ENCODE measurements around the gene STAC.

STAC gene

DNA sequence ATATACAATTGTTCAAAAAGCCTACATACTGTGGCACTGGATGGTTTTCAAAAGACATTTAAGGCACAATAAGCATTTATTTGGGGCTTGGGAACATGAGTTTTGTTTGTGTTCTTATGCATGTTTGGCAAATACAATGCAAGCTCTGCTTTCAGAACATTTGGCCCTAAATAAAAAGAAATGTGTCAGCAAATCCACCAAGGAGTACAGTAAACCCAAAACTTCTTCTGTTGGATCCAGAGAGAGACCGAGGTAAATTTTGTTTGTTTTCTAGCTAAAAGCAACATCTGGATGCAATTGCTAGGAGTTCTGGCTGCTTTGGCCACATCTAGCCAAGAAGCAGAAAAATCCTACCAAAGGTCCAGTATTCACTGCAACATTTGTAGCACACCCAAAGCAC is 215.2 kb downstream of the STAC start:
- H3K27me3 ChIP-seq (replicated peaks; ENCODE audit: insufficient read depth, low read length): no peaks in the 10 kb centered on the region
- no peaks in the 10 kb centered on the region for H3K9me3 ChIP-seq (replicated peaks; ENCODE audit: insufficient read depth, low read length)
- H3K9me2 ChIP-seq (replicated peaks; ENCODE audit: insufficient read depth, low read length): no peaks in the 10 kb centered on the region
- H3K4me2 ChIP-seq (ENCODE audit: low read depth, low read length): no peak overlapping the region
- DNase-seq: no peak
- no peak overlapping the region for H2AFZ ChIP-seq (ENCODE audit: low read length)
- no peaks in the 10 kb centered on the region for H3F3A ChIP-seq (ENCODE audit: insufficient read depth, low read length)
- H3K27ac ChIP-seq (ENCODE audit: low read length): no peak overlapping the region
- H3K79me2 ChIP-seq (ENCODE audit: low read length): no peaks in the 10 kb centered on the region
- no peaks in the 10 kb centered on the region for H4K20me1 ChIP-seq (ENCODE audit: insufficient read depth, low read length)
- no peaks in the 10 kb centered on the region for H3K36me3 ChIP-seq (replicated peaks; ENCODE audit: insufficient read depth, low read length)
- TF ChIP-seq EZH2phosphoT487 (IDR thresholded peaks at IDR 0.05; ENCODE audit: low read length) (no peak), EZH2 (optimal IDR thresholded peaks at IDR 0.05; ENCODE audit: low read depth, low read length) (no peak)
- TF ChIP-seq, protein P1, sequence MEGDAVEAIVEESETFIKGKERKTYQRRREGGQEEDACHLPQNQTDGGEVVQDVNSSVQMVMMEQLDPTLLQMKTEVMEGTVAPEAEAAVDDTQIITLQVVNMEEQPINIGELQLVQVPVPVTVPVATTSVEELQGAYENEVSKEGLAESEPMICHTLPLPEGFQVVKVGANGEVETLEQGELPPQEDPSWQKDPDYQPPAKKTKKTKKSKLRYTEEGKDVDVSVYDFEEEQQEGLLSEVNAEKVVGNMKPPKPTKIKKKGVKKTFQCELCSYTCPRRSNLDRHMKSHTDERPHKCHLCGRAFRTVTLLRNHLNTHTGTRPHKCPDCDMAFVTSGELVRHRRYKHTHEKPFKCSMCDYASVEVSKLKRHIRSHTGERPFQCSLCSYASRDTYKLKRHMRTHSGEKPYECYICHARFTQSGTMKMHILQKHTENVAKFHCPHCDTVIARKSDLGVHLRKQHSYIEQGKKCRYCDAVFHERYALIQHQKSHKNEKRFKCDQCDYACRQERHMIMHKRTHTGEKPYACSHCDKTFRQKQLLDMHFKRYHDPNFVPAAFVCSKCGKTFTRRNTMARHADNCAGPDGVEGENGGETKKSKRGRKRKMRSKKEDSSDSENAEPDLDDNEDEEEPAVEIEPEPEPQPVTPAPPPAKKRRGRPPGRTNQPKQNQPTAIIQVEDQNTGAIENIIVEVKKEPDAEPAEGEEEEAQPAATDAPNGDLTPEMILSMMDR (IDR thresholded peaks at IDR 0.05; ENCODE audit: low read length): no peak
- no peak overlapping the region for H3K4me3 ChIP-seq (ENCODE audit: low read length)
- H3K9ac ChIP-seq (ENCODE audit: low read length): no peak overlapping the region
- no peaks in the 10 kb centered on the region for H3K4me1 ChIP-seq (ENCODE audit: low read length)

GRCh38 chr3:36596419-36596818 is 216.1 kb downstream of the STAC start:
- Histone ChIP-seq H3K36me3 (replicated peaks; ENCODE audit: insufficient read depth, low read length) (no peaks in the 10 kb centered on the region), H3K27ac (ENCODE audit: low read length) (no peak overlapping the region), H3F3A (ENCODE audit: insufficient read depth, low read length) (no peaks in the 10 kb centered on the region), H3K4me1 (ENCODE audit: low read length) (no peaks in the 10 kb centered on the region), H3K9me3 (replicated peaks; ENCODE audit: insufficient read depth, low read length) (no peaks in the 10 kb centered on the region), H3K79me2 (ENCODE audit: low read length) (no peaks in the 10 kb centered on the region), H3K9ac (ENCODE audit: low read length) (no peak overlapping the region), H3K4me2 (ENCODE audit: low read depth, low read length) (no peak overlapping the region), H3K4me3 (ENCODE audit: low read length) (no peak overlapping the region), H4K20me1 (ENCODE audit: insufficient read depth, low read length) (no peaks in the 10 kb centered on the region), H3K9me2 (replicated peaks; ENCODE audit: insufficient read depth, low read length) (no peaks in the 10 kb centered on the region), H3K27me3 (replicated peaks; ENCODE audit: insufficient read depth, low read length) (no peaks in the 10 kb centered on the region), H2AFZ (ENCODE audit: low read length) (no peak overlapping the region)
- TF ChIP-seq EZH2phosphoT487 (IDR thresholded peaks at IDR 0.05; ENCODE audit: low read length) (no peak), EZH2 (optimal IDR thresholded peaks at IDR 0.05; ENCODE audit: low read depth, low read length) (no peak)
- TF ChIP-seq, protein P1 (IDR thresholded peaks at IDR 0.05; ENCODE audit: low read length): no peak
- no peak for DNase-seq

GRCh38 chr3:36597422-36597821 is 217.1 kb downstream of the STAC start:
- Histone ChIP-seq H2AFZ (ENCODE audit: low read length) (no peak overlapping the region), H3K27me3 (replicated peaks; ENCODE audit: insufficient read depth, low read length) (no peaks in the 10 kb centered on the region), H3K9me2 (replicated peaks; ENCODE audit: insufficient read depth, low read length) (no peaks in the 10 kb centered on the region), H3K4me1 (ENCODE audit: low read length) (no peaks in the 10 kb centered on the region), H3K79me2 (ENCODE audit: low read length) (no peaks in the 10 kb centered on the region), H3K36me3 (replicated peaks; ENCODE audit: insufficient read depth, low read length) (no peaks in the 10 kb centered on the region), H4K20me1 (ENCODE audit: insufficient read depth, low read length) (no peaks in the 10 kb centered on the region), H3K9me3 (replicated peaks; ENCODE audit: insufficient read depth, low read length) (no peaks in the 10 kb centered on the region), H3K4me3 (ENCODE audit: low read length) (no peak overlapping the region), H3K4me2 (ENCODE audit: low read depth, low read length) (no peak overlapping the region), H3K9ac (ENCODE audit: low read length) (no peak overlapping the region), H3K27ac (ENCODE audit: low read length) (no peak overlapping the region), H3F3A (ENCODE audit: insufficient read depth, low read length) (no peaks in the 10 kb centered on the region)
- TF ChIP-seq EZH2 (optimal IDR thresholded peaks at IDR 0.05; ENCODE audit: low read depth, low read length): no peak
- no peak for TF ChIP-seq EZH2phosphoT487 (IDR thresholded peaks at IDR 0.05; ENCODE audit: low read length)
- TF ChIP-seq, protein P1 (IDR thresholded peaks at IDR 0.05; ENCODE audit: low read length): no peak
- no peak for DNase-seq
